GF-D8 (cell line): ENCODE results near the gene COL23A1.

Source experiments
- DNase-seq: peaks from one replicate; lab custom pipeline; 2025; lab: John Stamatoyannopoulos, UW

Gene COL23A1

DNA sequence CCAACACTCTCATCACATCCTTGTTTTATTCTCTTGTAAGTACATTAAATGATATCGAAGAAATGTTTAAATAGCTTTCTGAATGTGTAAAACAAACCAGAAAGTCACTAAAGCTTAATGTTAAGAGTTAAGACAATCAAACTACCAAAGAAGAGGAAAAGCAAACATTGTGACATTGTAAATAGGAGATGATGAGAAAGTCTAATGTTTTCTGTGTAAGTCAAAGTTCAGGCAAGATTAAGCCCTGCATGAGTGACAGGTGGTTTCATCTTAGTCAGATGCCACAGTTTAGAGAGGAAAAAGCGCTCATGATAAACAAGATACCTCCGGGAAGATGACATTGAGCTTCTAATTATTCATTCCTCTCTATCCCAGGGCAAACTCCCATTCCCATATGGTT is 306.7 kb downstream of the COL23A1 start:
- DNase-seq, result no peak

DNA sequence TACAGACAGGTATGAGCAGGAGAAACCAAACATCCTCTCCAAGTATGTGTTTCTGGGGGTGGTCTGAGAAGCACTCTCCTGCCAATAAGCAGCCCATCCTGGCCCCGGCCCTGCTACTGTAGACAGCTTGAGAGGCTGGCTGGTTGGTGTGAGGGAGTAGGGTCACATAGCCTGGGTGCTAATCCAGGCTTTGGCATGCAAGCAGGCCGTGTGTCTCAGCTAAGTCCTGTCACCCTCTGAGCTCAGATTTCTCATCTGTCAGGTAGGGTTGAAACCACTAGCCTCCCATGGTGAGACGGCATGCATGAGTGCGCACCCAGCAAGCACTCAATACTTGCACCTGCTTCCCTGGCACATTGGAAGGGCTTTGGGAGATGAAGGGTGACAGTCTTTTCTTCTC is 307.8 kb downstream of the COL23A1 start:
- DNase-seq, result no peak

DNA sequence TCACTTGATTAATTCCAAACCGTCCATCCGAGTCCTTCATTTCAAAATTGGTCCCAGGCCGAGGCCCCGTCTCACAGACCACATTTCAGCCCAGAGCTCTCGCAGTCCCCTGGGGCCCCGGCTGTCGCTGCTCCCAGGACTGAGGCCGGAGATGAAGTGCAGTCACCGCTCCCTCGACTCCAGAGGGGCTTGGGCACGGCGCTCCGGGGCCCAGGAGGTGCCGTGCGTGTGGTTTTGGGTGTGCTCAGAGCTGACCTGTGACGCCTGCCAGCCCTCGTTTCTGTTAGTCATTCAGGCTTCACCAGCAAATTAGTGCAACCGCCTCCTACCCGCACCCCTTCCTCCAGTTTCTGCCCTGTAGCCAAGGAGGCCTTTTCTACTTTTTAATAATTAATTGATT is 308.9 kb downstream of the COL23A1 start:
- no peak for DNase-seq

DNA sequence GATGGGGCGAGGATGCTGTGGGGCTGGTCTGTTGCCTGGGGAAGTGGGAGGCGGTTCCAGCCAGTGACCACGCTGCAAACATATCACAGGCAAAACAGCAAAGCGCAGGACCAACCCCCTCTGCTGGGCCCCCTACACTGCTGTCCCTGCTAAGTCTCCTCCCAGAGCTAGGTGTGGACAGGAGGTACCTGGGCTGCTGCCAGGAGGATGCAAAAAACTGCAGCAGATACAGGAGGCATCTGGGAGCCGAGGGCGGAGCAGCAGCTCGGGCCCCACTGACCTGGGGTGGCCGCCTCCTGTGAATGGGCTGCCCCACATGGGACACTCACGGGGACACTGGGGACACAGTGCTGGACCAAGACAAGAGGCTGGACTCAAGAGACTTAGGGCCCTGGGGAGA is 309.6 kb downstream of the COL23A1 start:
- DNase-seq, result no peak

DNA sequence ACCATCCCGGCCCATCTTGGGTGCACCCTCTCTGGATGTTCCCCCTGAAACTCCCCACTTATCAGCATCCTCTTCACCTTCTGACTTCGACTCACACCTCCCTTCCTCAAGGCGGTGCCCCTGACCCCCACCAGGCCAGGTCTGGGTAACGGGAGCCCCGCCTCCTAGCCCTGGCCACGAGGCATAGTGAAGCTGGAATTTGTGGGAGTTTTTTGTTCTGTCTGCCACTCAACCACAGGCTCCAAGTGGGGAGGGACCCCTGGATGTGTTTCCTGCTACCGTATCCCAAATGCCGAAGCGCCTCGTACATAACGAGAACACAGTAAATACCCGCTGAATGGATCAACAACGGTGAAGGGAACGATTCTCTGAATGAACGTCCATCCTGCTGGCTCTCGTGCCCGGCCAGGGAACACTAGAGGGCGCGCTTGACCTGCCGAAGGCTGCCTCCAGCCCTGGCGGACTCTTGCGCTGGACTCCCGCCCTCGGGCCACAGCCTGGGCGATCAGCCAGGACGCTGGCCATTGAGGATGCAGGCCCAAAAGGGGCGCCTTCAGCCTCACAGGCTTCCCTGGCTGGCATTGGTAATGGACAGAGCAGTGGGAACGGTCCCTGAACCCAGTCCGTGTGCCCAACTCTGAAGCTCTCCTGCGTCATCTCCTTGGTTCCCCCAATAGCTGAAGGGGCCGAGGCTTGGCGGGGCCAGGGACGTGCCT is 310.3 kb downstream of the COL23A1 start:
- no peak for DNase-seq

DNA sequence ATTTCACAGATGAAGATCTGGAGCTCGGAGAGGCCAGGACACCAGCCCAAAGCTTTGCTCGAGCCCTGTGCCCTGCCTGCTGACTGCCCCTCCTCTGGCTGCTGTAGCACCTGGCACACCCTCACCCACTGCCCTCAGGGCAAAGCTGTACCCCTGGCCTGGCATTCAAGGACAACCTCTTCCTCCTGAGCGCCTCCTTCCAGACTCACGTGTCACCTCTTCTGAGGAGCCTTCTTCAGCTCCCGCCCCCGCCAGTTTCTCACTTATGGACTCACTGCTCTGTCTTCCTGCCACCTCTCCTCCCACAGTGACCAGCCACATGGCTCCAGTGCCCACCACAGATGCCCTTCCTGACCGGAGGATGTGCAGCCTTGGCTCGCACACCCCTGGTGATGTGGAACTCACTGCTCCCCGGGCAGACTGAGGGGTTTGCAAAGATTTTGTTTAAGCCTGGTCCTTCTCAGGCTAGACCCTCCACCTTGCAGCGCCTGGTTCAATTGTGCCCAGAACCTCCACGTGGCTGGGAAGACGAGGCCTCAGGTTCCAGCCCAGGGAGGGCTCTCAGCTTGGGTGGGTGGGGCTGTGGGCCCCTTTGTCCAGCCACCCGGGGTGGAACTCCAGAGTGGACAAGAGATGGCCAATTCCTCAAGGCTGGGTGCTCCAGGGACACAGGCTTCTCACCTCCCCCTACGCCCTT is 311.0 kb downstream of the COL23A1 start:
- no peak for DNase-seq

DNA sequence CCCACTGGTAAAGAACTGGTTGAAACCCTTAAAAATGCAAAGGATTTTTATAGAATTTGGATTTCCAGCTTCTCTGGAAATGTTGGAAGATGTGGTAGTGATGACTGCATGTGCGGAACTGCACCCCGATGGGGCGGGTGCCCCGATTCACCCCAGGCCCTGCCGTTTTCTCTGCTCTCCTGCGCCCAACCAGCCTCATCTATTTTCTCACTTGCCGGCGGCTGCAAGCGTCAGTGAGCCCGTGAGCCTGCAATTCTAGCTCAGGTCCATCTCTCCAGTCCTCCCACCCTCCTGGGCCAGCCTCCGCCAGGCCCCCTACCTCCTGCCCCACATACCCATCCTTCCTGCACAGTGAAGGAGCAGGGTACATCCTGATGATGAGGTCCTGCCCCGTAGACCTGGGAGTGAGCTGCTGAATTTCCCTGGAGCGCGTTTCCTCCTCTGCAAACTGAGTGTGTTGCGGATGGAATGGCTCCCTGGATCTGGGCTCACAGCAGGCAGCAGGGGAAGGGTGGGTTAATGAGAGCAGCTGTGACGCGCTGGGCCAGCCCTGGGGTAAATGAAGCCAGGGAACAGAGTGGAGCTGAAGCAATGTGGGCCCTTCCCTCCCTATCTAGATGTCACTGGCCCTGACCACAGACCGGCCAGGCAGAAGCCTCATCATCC is 311.7 kb downstream of the COL23A1 start:
- no peak for DNase-seq

DNA sequence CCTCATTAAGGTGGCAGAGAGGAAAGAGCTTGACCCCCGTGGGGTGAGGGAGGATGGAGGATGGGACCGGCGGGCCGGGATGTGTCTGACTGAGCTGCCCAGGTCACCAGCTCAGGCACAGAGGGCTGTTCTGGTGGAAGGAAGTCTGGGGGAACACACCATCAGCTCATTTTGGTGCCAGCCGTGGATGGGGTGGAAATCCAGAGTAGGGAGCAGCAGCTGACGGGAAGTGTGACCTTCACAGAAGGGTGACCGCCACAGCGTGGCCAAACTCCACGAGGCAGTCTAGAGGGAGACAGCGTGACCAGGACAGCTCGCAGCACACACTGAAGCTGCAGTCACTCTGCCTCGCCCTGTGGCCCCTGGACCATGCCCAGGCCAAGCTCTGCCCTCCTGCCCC is 312.3 kb downstream of the COL23A1 start:
- no peak for DNase-seq

DNA sequence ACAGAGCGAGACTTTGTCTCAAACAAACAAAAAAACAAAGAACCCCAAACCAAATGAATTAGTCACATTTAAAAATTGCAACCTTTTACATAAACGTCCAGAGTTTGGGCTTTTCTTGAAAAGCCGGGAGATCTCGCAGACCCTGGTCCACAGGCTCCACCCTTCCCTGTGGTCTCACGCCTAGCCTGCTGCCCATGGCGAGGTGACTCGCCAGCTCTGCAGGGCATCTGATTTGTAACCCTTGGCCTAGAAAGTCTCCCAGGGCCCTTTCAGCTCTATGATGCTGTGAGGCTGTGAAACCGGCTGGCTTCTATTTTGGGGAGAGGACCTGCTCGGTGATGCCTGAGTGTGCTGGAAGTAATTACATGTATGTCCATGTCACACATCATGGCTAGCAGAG is 312.8 kb downstream of the COL23A1 start:
- DNase-seq, result no peak

DNA sequence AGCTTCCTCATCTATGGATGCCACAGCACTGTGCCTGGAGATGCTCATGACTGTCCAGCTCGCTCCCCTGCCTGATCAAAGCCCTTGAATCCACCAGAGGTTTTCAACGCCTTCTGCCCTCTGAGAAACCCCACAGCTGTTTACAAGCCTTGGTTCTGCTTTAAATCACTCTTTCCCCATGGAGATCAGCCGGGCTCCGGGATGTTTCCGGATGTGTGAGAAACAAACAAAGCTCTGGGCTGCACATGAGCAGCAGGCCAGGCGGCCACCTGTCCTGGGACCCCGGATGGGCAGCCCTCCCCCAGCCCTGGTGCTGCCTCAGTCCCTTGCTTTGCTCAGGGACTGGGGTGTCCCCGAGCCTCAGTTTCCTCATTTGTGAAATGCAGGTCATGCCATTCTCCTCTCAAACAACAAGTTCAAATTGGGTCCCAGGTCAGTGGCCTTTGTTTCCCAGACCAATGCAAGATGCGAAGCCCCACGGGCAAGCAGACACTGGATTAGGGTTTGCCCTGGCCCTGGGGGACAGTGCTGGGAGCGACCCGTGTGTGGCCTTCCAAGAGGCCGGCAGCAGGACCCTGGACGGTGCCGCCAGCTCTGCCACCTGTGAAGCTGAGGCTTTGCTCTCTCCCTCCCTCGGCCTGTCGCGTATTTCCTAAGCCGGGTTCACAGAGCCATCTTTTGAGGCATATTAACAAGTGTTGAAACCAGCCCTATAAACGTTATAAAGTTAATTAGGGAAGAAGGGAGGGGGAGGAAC is 315.2 kb downstream of the COL23A1 start:
- no peak for DNase-seq

DNA sequence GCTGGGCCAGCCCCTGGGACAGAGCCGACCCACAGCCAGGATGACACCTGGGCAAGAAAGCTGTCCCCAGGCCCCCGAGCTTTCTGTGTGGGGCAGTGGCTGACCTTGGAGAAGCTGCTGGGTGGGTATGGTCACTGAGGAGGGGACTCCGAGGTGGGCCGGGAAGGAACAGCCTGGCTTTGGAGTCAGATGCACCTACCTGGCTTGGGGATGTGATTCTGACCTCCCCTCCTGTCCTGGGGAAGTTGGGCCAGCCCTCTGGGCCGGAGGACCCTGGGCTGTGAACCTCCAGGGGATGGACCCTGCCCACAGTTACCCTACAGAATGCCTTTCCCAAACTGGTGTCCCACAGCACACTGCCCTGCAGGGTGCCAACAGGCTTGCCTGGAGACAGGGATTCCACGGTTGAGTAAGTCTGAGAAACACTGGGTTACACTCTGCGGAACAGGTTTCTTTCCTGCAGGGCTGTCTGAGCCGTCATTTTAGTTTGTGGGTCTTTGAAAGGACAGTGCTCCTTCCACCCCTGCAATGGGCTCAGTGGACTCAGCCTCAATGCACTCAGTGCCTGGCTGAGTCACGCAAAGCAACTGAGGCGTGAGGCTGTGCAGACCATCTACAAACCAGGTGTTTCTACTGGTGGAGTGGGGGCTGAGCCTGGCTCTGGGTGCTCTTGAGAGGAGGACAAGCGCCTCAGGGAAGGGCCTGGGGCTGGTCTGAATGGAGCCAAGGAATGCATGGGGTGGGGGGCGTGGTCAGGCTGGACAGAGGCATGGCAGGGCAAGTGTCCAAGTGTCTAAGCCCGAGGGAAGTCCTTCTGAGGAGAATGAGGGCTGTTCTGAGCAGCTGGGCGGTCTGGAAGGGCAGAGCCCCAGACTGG is 316.3 kb downstream of the COL23A1 start:
- no peak for DNase-seq

DNA sequence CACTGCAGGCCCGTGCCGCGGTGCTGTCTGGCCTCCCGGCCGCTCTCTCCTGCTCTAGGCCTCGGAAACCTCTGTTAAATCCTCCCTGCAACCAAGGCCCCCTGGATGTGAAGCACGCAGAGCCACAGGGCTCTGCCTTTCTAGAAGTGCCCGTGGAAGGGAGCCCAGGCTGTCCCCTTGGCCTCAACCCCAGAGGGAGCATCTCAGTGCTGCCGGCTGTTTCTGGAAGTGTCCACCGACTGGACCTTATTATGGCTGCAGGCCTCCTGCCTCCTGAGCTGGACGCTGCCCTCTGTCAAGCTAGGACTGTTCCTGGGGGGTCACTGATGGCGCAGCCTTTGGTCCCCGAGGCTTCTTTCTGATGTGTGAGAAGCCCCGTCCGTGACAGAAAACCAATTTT is 317.2 kb downstream of the COL23A1 start:
- DNase-seq, result no peak

DNA sequence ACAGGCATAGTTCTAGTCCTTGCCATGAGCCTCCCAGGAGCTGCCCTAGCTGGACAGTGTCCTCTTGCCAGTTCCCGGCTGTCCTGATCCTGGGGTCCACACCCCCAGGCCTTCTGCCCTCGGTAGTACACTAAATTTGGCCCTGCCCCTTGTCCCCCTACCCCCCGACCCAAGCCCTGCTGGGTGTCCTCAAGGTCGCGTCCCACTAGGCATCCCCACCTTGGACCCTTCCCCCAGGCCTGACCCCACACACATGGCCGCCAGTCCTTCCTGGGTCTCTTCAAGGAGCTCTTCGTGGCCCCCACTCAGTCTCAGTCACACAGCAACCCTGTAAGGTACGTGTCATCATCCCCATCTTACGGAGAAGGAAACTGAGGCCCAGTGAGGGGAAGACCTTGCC is 317.6 kb downstream of the COL23A1 start:
- DNase-seq, result no peak

DNA sequence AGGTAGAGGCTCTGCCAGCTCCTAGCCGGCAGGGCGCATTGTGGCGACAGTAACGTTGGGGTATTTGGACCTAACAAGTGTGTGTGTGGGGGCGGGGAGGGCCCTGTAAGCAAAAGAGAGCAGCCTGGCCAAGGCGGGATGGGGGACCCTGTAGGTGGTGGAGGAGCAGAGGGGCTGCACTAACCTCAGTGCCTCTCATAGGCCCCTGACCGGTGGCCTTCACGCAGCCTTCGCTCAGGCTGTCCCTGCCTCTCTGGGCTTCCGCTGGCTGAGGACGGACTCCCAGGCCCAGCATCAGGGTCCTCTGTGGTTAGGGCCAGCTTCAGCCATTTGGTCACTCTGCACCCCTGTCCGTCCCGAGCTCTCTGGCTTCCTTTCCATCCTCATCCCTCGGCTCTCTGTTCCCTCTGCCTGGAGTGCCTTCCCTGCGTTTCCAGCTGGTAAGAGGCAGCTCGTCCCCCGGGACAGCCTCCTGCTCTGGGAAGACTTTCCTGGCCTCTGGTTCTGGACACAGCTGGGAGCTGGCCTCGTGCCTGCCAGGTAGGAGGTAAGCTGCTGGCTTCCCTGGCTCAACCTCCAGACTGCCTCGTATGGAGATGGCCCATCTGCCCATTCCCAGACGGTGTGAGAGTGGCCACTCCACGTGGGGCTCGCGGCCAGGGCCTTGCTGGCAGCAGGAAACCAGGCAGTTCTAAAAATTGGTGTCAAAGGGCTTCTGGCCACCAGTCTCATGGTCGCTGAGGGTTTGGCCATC is 318.3 kb downstream of the COL23A1 start:
- no peak for DNase-seq

DNA sequence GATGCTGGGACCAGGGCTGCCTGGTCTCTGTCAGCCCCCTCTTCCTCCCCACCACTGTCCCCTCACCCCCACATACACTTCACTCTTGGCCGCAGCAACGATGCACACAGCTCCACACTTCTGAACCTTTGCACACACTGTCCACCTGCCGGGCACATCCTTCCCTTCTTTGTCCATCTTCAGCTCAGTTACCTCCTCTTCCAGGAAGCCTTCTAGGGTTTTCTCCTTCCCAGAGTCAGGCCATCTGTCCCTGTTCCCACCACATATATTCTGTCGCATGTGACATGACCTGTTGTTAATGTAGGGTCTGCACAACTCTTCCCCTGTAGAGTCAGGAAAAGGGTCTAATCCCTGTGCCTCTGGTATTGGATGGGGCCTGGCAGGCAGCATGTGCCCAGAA is 319.0 kb downstream of the COL23A1 start:
- no peak for DNase-seq

DNA sequence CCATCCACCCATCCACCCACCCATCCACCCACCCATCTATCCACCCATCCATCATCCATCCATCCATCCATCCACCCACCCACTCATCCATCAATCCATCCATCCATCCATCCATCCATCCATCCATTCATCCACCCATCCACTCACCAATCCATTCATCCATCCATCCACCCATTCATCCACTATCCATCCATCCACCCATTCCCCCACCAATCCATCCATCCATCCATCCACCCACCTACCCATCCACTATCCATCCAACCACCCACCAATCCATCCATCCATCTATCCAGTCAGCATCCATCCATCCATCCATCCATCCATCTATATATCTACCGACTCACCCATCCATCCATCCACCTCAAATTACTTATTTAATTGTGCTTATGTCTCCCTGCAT is 320.7 kb downstream of the COL23A1 start:
- DNase-seq, result no peak

DNA sequence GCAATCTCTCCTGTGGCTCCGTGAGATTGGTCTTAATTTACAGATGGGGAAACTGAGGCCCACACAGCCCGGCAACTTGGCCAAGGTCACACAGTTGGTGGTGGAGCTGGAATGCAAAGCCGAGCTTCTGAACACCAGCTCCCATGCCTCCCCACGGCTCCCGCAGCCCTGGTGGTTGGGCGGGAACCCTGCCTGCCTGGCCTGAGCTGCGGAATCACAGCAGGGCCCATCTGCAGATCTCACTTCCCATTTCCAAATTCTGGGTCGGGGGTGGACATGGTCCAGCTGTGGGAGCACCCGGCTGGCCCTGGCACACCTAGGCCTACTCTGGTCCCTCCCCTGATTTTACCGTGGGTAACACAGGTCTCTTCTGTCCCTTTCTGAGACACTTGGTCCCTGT is 322.3 kb downstream of the COL23A1 start:
- no peak for DNase-seq

DNA sequence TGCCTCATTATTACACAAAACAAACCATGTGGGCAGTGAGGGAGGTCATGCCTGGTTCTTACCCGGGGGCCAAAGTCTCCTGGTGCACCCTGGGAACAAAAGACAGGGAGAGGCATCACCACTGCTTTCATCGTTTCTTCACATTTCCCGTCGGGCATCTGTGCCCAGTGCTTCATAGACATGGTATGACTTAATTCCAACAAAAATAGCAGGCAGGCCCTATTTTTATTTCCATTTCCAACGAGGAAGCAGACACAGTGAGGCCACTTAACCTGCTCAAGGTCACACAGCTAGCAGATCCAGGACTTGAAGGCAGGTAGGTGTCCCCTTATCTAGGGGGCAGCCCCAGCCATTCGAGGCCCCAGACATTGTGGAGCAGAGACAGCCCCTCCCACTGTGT is 322.9 kb downstream of the COL23A1 start:
- DNase-seq, result no peak

DNA sequence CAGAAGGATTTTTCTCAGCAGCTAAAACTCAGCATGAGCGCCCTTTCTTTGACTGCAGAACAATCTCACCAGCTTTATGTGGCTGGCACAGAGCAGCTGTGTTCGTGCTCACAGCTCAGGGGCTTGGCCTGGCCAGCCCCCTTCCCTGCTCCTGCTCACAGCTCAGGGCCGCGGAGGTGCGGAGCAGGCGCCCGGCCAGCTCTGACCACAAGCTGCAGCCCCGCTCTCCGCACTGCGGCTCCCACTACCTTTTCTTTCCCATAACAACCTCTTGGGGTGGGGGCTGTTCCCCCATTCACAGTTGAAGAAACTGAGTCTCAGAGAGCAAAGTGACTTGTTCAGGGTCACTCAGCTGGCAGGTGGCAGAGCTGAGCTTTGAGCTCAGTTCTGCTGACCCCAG is 323.6 kb downstream of the COL23A1 start:
- DNase-seq, result no peak

DNA sequence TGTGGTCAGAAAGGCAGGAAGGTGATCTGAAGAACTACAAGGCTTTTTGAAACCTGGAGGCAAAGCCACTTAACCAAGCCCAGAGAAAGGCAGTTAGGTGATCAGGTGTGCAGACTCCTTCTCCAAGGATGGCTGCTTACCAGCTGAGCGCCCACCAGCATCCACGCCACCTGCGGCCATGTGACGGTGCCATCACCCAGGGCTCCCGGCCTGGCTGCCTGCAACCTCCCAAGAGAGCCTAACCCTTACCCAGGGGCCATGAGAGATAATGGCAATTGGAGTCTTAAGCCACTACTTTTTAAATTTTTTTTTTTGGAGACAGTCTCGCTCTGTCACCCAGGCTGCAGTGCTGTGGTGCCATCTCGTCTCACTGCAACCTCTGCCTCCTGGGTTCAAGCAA is 324.4 kb downstream of the COL23A1 start:
- DNase-seq, result no peak

DNA sequence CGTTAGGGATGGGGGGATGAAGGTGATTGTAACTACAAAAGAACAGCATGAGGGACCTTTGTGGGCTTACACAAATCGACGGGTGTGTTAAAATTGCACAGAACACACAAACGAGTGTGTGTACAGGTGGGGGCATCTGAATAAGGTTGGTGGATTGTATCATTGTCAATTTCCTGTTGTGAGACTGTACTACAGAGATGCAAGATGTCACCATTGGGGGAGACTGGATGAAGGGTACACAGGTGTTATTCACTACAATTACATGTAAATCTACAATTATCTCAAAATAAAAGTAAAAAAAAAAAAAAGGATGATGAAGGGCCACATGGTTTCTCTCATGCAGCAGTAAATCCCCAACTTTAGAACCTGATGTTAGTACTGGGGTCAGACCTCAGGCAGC is 326.1 kb downstream of the COL23A1 start:
- DNase-seq, result no peak
